Measurements from ENCODE around the gene GRIN3B.
A peak's percentile ranks its signal among the peaks of the same experiment; 100 is the strongest.

The GRIN3B gene

GRCh38 chr19:964761-965694 is 35.2 kb upstream of the GRIN3B start:
- no peak for DNase-seq (ENCODE audit: low read depth in 2 of 2)

DNA sequence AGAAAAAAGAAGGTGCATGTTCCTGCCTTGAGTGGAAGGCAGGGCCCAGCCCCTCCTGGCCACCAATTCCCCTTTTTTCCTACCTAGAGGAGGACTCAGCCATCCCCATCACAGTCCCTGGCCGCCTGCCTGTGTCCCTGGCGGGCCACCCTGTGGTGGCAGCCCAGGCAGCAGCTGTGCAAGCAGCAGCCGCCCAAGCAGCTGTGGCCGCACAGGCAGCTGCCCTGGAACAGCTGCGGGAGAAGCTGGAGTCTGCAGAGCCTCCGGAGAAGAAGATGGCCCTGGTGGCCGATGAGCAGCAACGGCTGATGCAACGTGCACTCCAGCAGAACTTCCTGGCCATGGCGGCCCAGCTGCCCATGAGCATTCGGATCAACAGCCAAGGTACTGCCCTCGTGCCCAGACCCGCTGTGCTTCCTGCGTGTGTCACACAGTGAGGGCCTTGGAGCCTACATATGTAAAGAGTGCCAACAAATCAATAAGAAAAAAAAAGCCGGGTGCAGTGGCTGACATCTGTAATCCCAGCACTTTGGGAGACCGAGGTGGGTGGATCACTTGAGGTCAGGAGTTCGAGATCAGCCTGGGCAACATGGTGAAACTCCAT is 33.6 kb upstream of the GRIN3B start:
- DNase-seq (ENCODE audit: low read depth in 2 of 2), result no peak

- no peak for DNase-seq (ENCODE audit: low read depth in 2 of 2)
These were observed 29.5 kb upstream of the GRIN3B start for GRCh38 chr19:970695-971094.

DNA sequence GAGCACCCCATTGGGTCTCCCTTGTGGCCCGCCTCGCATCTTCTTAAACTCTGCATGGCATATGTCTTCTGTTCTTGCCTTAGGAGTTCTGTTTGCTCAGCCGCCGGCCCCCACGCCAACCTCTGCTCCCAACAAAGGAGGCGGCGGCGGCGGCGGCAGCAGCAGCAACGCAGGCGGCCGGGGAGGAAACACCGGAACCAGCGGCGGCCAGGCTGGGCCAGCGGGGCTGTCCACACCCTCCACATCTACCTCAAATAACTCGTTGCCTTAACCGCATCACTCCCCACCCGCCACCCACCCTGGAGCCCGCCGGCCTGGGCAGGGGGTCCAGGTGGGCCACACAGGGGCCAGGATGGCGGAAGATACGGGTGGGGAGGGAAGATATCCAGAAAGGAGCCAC is 28.4 kb upstream of the GRIN3B start:
- DNase-seq (ENCODE audit: low read depth in 2 of 2), result no peak

DNA sequence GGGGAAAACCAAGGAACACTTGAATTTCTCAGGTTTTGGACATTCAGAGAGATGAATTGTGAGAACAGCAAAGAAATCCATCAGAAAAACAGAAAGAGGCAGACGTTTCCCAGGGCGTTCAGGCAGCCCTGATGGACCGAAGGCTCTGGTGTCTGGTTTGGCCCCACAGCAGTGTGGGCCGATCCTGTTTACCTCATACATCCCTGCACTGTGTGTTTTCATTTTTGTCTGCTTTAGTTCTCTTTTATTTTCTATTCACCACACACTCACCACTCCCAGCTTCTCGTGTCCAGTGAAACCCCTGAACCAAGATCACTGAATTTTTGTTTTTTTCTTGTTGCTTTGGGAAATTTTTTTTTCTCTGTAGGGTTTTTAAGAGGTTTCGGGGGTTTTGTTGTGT is 27.9 kb upstream of the GRIN3B start:
- DNase-seq (ENCODE audit: low read depth in 2 of 2), result no peak

DNA sequence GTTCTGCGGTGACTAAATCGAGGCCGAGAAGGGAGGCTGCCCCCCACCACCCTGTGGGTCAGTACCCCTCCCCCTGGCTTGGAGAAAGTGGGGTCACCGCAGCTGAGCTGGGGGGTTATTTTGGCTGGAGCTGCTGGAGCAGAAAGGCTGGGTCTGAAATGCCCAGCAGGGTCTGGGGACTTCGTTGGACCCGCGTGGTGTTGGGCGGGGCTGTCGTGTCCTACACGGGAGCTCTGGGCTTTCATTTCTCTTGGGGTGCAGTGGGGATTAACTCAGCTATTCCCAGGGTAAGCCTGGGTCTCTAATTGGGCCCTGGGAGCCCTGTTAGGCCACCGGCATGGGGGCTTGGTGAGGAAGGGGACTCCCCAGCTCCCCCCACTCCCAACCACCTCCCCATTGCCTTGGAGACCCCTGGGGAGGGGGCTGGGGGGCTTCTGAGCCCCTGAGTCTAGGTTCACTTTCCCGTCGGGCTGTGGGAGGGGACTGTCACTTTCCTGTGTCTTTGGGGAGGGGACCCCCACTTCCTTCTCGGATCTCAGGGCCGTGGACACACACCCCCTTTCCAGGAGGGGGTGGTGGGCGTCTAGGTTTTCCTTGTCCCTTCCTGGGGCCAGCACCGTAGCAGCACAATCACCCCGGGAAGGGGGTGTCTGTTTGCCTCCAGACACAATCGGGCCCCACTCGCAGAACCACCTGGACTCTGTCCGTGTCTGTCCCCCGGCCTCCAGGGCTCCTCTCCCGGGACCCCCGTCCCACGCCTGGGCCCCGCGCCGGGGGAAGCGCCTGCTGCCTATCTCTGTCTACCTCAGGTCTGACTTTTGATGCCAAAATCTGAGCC is 26.3 kb upstream of the GRIN3B start:
- no peak for DNase-seq (ENCODE audit: low read depth in 2 of 2)

- no peak for DNase-seq (ENCODE audit: low read depth in 2 of 2)
These were observed 25.5 kb upstream of the GRIN3B start for GRCh38 chr19:974564-975257.

DNA sequence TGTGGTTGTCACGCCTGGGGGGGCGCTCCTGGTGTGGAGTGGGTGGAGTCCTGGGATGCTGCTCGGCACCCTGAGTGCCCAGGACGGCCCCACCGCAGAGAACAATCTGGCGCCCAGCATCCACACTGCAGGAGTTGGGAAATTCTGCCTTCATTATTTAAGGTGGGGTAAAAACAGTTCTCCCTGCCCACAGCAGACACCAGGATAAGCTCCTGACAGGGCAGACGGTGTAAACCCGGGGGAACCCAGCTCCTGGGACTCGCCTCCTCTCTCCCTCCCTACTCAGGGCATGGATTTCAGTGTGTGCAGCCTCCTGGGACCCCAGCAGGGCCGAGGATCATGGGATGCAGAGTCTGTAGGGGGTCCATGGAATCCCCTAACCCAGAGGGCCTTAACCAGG is 23.7 kb upstream of the GRIN3B start:
- DNase-seq (ENCODE audit: low read depth in 2 of 2), result no peak

DNA sequence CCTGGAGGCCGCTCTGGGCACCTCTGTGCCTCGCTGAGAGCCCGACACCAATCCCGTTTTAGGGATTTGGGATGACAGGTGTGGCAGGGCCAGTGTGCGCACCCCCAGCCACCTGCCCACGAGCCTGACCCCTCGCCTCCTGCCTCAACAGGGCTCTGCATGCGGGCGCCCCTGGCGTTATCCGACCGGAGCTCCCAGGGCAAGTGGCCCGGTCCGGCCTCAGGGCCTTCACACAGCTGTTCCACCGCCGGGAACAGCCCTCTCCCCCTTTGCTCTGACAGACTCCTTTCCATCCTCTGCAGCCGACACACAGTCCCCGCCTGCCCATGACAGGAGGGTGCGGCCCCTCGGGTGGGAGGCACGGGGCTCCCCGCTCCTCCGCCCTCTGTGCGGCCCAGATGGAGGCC is 23.2 kb upstream of the GRIN3B start:
- DNase-seq (ENCODE audit: low read depth in 2 of 2), result no peak

GRCh38 chr19:979318-979741 is 20.9 kb upstream of the GRIN3B start:
- DNase-seq (ENCODE audit: low read depth in 2 of 2), result no peak

DNA sequence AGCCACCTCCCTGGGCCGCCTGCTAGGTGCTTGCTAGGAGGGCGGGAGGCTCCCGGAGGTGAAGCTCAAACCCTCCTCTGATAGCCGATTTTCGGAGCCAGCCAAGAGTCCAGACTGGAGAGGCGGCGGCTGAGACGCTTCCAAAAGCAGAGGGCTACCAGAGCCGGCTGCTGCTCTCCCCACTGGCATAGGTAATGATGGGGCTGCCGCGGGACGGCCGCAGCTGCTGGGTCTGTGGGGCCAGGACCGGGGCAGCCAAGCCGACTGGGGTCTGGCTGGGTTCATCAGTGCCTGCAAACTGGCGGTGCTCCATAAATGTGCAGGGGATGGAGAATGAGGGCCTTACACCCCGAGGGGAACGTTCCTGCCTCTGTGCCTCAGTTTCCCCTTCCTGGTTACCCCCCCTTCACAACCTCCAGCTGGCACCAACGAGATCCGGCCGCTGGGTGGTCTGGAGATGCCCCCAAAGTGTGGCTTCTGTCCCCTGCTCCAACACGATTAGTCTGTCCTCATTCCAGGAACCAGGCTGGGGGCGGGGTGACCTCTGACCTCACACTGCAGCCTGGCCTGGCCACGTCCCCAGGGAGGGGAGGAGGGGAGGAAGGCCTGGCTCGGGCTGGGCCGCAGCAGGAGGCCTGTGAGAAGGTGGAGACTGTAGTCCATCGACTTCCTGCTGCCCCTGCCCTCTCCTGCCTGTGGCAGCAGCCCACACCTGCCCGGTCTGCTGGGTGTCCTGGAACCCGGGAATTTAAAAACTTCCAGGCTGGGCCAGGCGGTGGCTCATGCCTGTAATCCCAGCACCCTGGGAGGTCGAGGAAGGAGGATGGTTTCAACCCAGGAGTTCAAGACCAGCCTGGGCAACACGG is 19.9 kb upstream of the GRIN3B start:
- no peak for DNase-seq (ENCODE audit: low read depth in 2 of 2)

DNA sequence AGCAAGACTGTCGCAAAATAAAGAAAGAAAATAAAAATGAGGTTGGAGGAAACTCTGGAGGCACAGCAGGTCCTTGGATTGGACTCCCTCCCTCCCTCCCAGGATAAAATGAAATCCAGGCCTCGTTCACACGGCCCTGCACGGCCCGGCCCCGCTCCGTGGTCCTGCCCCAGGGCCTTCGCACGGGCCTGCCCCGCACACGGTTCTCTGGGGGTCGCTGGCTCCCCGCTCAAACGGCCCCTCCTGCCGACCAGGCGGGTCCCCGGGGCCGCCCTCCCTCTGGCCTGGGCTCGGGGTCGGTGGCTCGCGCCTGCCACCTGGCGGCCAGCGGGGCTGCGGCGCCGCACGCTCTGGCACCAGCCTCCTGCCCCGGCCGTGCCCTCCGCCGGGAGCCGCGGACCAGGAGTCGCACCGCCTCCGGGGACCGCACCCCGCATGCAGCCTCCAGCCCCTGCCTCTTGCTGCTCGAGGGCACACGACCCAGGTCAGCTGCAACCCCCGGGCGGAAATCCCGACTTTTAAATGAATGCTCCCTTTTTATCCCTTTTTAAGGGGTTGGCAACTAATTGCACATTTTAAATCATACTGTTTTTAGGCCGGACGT is 17.6 kb upstream of the GRIN3B start:
- peak; percentile 38 to 61 for DNase-seq (ENCODE audit: low read depth in 2 of 2)

GRCh38 chr19:984165-984967 is 15.9 kb upstream of the GRIN3B start, which contains the start of gene WDR18:
WDR18 (plus strand) TSS chr19:984345; CDS start chr19:984354, 9 bp downstream.
- peak; percentile 64 to 83 for DNase-seq (ENCODE audit: low read depth in 2 of 2)

DNA sequence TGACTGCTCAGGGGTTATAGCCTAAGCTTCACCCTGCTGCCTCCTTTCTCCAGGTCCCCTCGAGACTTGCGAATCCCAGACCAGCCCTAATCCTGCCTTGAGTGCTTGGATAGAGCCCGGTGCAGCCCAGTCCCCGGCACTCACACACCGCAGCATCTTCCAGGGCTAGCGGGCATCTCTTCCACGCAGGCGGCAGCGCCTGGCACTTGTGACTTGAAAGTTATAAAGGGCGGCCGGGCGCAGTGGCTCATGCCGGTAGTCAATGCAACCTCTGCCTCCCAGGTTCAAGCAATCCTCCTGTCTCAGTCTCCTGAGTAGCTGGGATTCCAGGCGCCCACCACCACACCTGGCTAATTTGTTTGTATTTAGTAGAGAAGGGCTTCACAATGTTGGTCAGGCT is 14.1 kb upstream of the GRIN3B start:
- no peak for DNase-seq (ENCODE audit: low read depth in 2 of 2)

GRCh38 chr19:988081-988480 is 12.1 kb upstream of the GRIN3B start:
- DNase-seq (ENCODE audit: low read depth in 2 of 2), result no peak

- no peak for DNase-seq (ENCODE audit: low read depth in 2 of 2)
These were observed 11.7 kb upstream of the GRIN3B start for GRCh38 chr19:988510-988909.

DNA sequence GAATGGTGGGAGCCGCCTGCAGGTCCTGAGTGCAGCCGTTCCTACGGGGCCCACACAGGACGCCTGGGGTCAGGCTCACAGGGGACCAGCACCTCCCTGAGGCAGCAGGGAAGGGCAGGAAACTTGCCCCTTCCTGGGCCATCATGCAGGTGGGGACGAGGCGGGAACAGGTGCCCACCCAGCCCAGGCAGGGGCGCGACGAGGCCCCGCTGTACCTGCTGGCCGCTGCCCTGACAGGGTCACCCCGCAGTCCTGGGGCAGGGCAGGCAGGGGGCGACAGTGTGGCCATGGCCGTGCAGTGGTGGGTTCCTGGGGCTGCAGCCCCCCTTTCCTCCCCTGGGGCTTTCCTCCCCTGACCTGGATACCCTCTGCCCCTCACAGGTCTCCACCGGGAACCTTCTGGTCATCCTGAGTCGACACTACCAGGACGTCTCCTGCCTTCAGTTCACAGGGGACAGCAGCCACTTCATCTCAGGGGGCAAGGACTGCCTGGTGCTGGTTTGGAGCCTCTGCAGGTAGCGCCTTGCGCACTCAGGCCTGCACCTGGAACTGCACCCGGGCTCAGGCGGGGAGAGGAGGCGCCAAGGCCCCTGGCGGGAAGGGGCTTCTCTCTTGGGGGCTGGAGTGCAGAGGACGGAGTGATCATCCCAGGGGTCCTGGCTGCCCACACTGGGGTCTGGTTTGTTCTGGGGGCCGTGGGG is 10.7 kb upstream of the GRIN3B start:
- DNase-seq (ENCODE audit: low read depth in 2 of 2), result no peak

GRCh38 chr19:990119-990571 is 10.1 kb upstream of the GRIN3B start:
- no peak for DNase-seq (ENCODE audit: low read depth in 2 of 2)

DNA sequence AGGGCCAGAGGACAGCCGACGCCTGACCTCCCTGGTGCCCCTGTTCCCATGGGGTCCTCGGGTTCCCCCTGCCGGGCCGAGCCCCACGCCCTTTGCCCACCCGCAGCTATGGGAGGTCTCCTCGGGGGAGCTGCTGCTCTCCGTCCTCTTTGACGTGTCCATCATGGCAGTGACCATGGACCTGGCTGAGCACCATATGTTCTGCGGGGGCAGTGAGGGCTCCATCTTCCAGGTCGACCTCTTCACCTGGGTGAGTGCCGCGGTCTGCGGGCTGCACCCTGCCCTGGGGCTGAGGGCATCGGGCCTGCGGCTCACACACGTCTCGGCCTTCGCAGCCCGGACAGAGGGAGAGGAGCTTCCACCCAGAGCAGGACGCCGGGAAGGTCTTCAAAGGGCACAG is 9.5 kb upstream of the GRIN3B start:
- DNase-seq (ENCODE audit: low read depth in 2 of 2), result no peak
